ENCODE measurements around the gene TMEM244.

TMEM244 gene

DNA sequence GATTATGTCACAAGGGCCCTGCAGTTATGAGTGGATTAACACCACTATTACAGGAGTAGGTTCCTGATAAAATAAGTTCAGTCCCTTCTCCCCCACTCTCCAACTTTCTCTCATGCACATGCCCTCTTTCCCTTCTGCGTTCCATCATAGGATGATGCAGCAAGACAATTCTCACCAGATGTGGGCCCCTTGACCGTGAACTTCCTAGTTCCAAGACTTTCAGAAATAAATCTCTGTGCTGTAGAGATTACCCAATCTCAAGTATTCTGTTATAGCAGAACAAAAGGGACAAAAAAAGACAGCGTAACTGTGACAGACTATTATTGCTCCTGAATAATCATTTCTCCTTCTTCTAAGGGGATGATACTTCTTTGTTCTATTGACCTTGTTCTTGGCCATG lies 33.8 kb upstream of the TMEM244 start:
- ATAC-seq (ENCODE audit: insufficient read depth, low read depth): no peak
- Histone ChIP-seq H2AFZ (ENCODE audit: low read depth, low read length) (no peak overlapping the region), H3K4me2 (ENCODE audit: insufficient read depth, low read length) (no peak overlapping the region), H3K4me3 (ENCODE audit: low read depth in 1 of 2, low read length in 2 of 2) (no peak overlapping the region), H4K20me1 (ENCODE audit: insufficient read depth, low read length) (no peaks in the 10 kb centered on the region), H3K4me1 (ENCODE audit: insufficient read depth, low read length) (no peaks in the 10 kb centered on the region), H3K27me3 (ENCODE audit: insufficient read depth, low read length, poor library complexity) (peaks cover 3% of the 10 kb centered on the region), H3K27ac (ENCODE audit: low read length) (no peak overlapping the region), H3K36me3 (ENCODE audit: insufficient read depth, low read length) (no peaks in the 10 kb centered on the region), H3K9me3 (ENCODE audit: insufficient read depth, low read length, severe bottlenecking) (no peaks in the 10 kb centered on the region), H3K79me2 (ENCODE audit: insufficient read depth, low read length) (no peaks in the 10 kb centered on the region), H3K9ac (ENCODE audit: low read depth, low read length) (no peak overlapping the region)
- TF ChIP-seq, protein P1, sequence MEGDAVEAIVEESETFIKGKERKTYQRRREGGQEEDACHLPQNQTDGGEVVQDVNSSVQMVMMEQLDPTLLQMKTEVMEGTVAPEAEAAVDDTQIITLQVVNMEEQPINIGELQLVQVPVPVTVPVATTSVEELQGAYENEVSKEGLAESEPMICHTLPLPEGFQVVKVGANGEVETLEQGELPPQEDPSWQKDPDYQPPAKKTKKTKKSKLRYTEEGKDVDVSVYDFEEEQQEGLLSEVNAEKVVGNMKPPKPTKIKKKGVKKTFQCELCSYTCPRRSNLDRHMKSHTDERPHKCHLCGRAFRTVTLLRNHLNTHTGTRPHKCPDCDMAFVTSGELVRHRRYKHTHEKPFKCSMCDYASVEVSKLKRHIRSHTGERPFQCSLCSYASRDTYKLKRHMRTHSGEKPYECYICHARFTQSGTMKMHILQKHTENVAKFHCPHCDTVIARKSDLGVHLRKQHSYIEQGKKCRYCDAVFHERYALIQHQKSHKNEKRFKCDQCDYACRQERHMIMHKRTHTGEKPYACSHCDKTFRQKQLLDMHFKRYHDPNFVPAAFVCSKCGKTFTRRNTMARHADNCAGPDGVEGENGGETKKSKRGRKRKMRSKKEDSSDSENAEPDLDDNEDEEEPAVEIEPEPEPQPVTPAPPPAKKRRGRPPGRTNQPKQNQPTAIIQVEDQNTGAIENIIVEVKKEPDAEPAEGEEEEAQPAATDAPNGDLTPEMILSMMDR (IDR thresholded peaks at IDR 0.05; ENCODE audit: borderline replicate concordance, extremely low read depth, low read length, poor library complexity, severe bottlenecking): no peak
- no peak for TF ChIP-seq EZH2 (IDR thresholded peaks at IDR 0.05; ENCODE audit: borderline replicate concordance, low read depth, low read length, severe bottlenecking)
- DNase-seq: no peak

DNA sequence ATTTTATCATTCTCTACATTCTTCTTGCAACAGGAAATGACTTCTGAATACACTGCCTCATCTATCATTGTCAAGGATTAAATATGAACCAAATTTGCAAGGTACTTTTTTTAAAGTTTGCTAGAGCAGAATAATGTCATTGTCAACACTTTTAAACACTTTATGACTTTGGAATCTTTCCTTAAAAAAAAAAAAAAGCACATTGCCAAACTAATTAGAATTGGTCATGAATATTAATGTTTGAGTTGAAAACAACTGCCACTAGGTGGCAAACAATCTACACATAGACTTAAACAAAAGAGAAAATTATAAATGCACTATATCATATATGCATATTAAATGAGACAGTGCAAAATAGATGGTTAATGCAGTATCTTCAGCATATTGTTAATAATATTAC lies 32.5 kb upstream of the TMEM244 start:
- TF ChIP-seq, protein P1 (IDR thresholded peaks at IDR 0.05; ENCODE audit: borderline replicate concordance, extremely low read depth, low read length, poor library complexity, severe bottlenecking): peak; percentile 42
- no peak for TF ChIP-seq EZH2 (IDR thresholded peaks at IDR 0.05; ENCODE audit: borderline replicate concordance, low read depth, low read length, severe bottlenecking)
- DNase-seq: no peak
- no peaks in the 10 kb centered on the region for H3K36me3 ChIP-seq (ENCODE audit: insufficient read depth, low read length)
- no peak overlapping the region for H3K27ac ChIP-seq (ENCODE audit: low read length)
- ATAC-seq (ENCODE audit: insufficient read depth, low read depth): no peak
- H2AFZ ChIP-seq (ENCODE audit: low read depth, low read length): no peak overlapping the region
- H3K9me3 ChIP-seq (ENCODE audit: insufficient read depth, low read length, severe bottlenecking): no peaks in the 10 kb centered on the region
- H3K27me3 ChIP-seq (ENCODE audit: insufficient read depth, low read length, poor library complexity): peaks cover 3% of the 10 kb centered on the region
- H3K79me2 ChIP-seq (ENCODE audit: insufficient read depth, low read length): no peaks in the 10 kb centered on the region
- no peak overlapping the region for H3K4me2 ChIP-seq (ENCODE audit: insufficient read depth, low read length)
- no peaks in the 10 kb centered on the region for H3K4me1 ChIP-seq (ENCODE audit: insufficient read depth, low read length)
- H3K4me3 ChIP-seq (ENCODE audit: low read depth in 1 of 2, low read length in 2 of 2): no peak overlapping the region
- H3K9ac ChIP-seq (ENCODE audit: low read depth, low read length): no peak overlapping the region
- H4K20me1 ChIP-seq (ENCODE audit: insufficient read depth, low read length): no peaks in the 10 kb centered on the region

DNA sequence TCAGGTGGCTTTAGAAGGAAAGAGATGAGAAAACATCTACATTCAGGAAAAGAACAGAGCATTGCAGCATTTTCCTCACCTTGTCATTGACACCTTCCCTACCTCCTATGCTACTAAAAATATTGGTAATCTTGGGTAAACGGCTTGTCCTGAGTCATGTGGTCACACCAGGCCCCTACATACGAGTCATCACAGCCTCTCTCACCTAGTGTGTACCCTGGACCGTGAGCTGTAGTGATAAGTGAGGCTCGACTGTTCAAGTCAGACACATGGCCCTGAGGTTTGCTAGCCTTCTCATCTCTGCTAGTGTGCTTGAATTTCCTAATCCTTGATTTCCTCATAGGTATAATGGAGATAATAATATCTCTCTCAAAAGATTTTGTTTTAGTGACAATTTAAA lies 29.6 kb upstream of the TMEM244 start:
- DNase-seq (no peak), ATAC-seq (ENCODE audit: insufficient read depth, low read depth) (no peak)
- H3K4me3 ChIP-seq (ENCODE audit: low read depth in 1 of 2, low read length in 2 of 2): no peak overlapping the region
- no peaks in the 10 kb centered on the region for H3K79me2 ChIP-seq (ENCODE audit: insufficient read depth, low read length)
- H3K4me2 ChIP-seq (ENCODE audit: insufficient read depth, low read length): no peak overlapping the region
- no peak overlapping the region for H2AFZ ChIP-seq (ENCODE audit: low read depth, low read length)
- H3K27ac ChIP-seq (ENCODE audit: low read length): no peak overlapping the region
- H4K20me1 ChIP-seq (ENCODE audit: insufficient read depth, low read length): no peaks in the 10 kb centered on the region
- no peaks in the 10 kb centered on the region for H3K4me1 ChIP-seq (ENCODE audit: insufficient read depth, low read length)
- peaks cover 3% of the 10 kb centered on the region for H3K27me3 ChIP-seq (ENCODE audit: insufficient read depth, low read length, poor library complexity)
- H3K9ac ChIP-seq (ENCODE audit: low read depth, low read length): no peak overlapping the region
- H3K36me3 ChIP-seq (ENCODE audit: insufficient read depth, low read length): no peaks in the 10 kb centered on the region
- TF ChIP-seq, protein P1 (IDR thresholded peaks at IDR 0.05; ENCODE audit: borderline replicate concordance, extremely low read depth, low read length, poor library complexity, severe bottlenecking): no peak
- no peak for TF ChIP-seq EZH2 (IDR thresholded peaks at IDR 0.05; ENCODE audit: borderline replicate concordance, low read depth, low read length, severe bottlenecking)
- no peaks in the 10 kb centered on the region for H3K9me3 ChIP-seq (ENCODE audit: insufficient read depth, low read length, severe bottlenecking)

DNA sequence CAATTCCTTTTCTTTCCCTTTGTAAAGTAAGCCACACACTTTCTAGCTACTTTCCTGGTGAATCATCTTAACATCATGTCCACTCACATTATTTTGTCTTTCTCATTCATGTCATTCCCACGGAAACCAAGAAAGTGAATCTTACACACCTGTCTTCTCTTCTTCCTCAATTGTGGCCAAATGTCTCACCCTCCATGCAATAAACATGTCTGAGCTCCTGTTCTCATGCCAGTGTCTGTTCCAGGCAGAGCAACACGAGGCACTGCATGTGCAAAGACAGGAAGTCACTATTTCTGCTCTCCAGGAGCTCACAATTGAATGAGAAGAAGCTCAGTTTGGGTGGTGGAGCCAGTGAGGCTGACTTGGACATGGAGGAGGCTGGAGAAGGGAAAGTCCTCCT lies 29.0 kb upstream of the TMEM244 start:
- Histone ChIP-seq H3K9ac (ENCODE audit: low read depth, low read length) (no peak overlapping the region), H3K27ac (ENCODE audit: low read length) (no peak overlapping the region), H4K20me1 (ENCODE audit: insufficient read depth, low read length) (no peaks in the 10 kb centered on the region), H3K36me3 (ENCODE audit: insufficient read depth, low read length) (no peaks in the 10 kb centered on the region), H3K4me3 (ENCODE audit: low read depth in 1 of 2, low read length in 2 of 2) (no peak overlapping the region), H3K27me3 (ENCODE audit: insufficient read depth, low read length, poor library complexity) (peaks cover 3% of the 10 kb centered on the region), H2AFZ (ENCODE audit: low read depth, low read length) (no peak overlapping the region), H3K9me3 (ENCODE audit: insufficient read depth, low read length, severe bottlenecking) (no peaks in the 10 kb centered on the region), H3K4me2 (ENCODE audit: insufficient read depth, low read length) (no peak overlapping the region), H3K4me1 (ENCODE audit: insufficient read depth, low read length) (no peaks in the 10 kb centered on the region), H3K79me2 (ENCODE audit: insufficient read depth, low read length) (no peaks in the 10 kb centered on the region)
- no peak for TF ChIP-seq EZH2 (IDR thresholded peaks at IDR 0.05; ENCODE audit: borderline replicate concordance, low read depth, low read length, severe bottlenecking)
- TF ChIP-seq, protein P1 (IDR thresholded peaks at IDR 0.05; ENCODE audit: borderline replicate concordance, extremely low read depth, low read length, poor library complexity, severe bottlenecking): no peak
- DNase-seq (no peak), ATAC-seq (ENCODE audit: insufficient read depth, low read depth) (0 out of 3 replicates have a peak, but pooled peaks have one; percentile 31)
